A673 (cell line): ENCODE results near the gene RNU6-8. TPM values are rescaled to one million over a fixed set of nuclear protein-coding genes. Genes with fewer than 3 reads are reported as not detected.

Experiments used
- BruUV-seq: library from RNA; stranded (reverse); fragments of 400-500 nt; replicated peaks from 2 replicates; lab custom pipeline; 2021; lab: Mats Ljungman, UMichigan
- CTCF ChIA-PET: fragments of 300-600 bp; sonication (Branson Sonifier 250); formaldehyde crosslinking; loops from one replicate; lab custom pipeline; 2022; ENCODE audit warnings: antibody characterized with exemption; lab: Charles Lee
- POLR2A ChIA-PET: fragments of 300-600 bp; sonication (Branson Sonifier 250); formaldehyde crosslinking; loops from one replicate; lab custom pipeline; 2022; ENCODE audit warnings: antibody characterized with exemption; ENCODE audit not compliant: low non-redundant PET; lab: Charles Lee
- DNase-seq: peaks from one replicate; pipeline ENCODE4 v3.0.0-alpha.2; 2015; ENCODE audit warnings: low spot score
- H3K27ac ChIP-seq: fragments of 200-600 bp; sonication (generic); 2 replicates; pipeline ENCODE4 v1.5.1; 2016; ENCODE audit warnings: mixed run types, low read depth, mild to moderate bottlenecking, mixed read lengths, antibody characterized with exemption, low read length; ENCODE audit not compliant: poor library complexity, severe bottlenecking
- H3K27me3 ChIP-seq: fragments of 200-600 bp; sonication (generic); replicated peaks from 2 replicates; pipeline ENCODE4 v1.6.1; 2017; ENCODE audit warnings: mixed run types, low read depth, mild to moderate bottlenecking, mixed read lengths, antibody characterized with exemption, low read length; ENCODE audit not compliant: insufficient read depth, poor library complexity
- H3K36me3 ChIP-seq: fragments of 200-600 bp; sonication (generic); 2 replicates; pipeline ENCODE4 v1.6.1; 2016; ENCODE audit warnings: mixed run types, mild to moderate bottlenecking, mixed read lengths, antibody characterized with exemption, low read length; ENCODE audit not compliant: insufficient read depth, poor library complexity, severe bottlenecking
- H3K4me1 ChIP-seq: fragments of 200-600 bp; sonication (generic); 2 replicates; pipeline ENCODE4 v1.6.1; 2017; ENCODE audit warnings: mixed run types, mild to moderate bottlenecking, mixed read lengths, antibody characterized with exemption, low read length; ENCODE audit not compliant: insufficient read depth, poor library complexity, severe bottlenecking
- H3K4me3 ChIP-seq: fragments of 200-600 bp; sonication (generic); 2 replicates; pipeline ENCODE4 v1.5.1; 2016; ENCODE audit warnings: low read depth, mixed run types, mild to moderate bottlenecking, mixed read lengths, low read length; ENCODE audit not compliant: poor library complexity, severe bottlenecking
- H3K9me3 ChIP-seq: fragments of 200-600 bp; sonication (generic); 2 replicates; pipeline ENCODE4 v1.6.1; 2016; ENCODE audit warnings: mixed run types, low read depth, mild to moderate bottlenecking, mixed read lengths, antibody characterized with exemption, low read length; ENCODE audit not compliant: poor library complexity, severe bottlenecking
- CTCF ChIP-seq: fragments of 300-800, 200-600 bp; sonication (generic); conservative IDR thresholded peaks from 2 replicates; pipeline ENCODE4 v1.5.1; 2017; ENCODE audit warnings: low read depth, mild to moderate bottlenecking, antibody characterized with exemption, low read length, moderate library complexity, mixed read lengths
- EZH2 ChIP-seq: fragments of 200-600 bp; sonication (generic); IDR thresholded peaks from 2 replicates; pipeline ENCODE4 v1.6.1; 2017; ENCODE audit warnings: borderline replicate concordance, low read depth, mild to moderate bottlenecking, mixed read lengths, antibody characterized with exemption, low read length; ENCODE audit not compliant: poor library complexity, severe bottlenecking
- intact Hi-C: fragments of 100-400 bp; cut with micrococcal nuclease; formaldehyde crosslinking; loops from one replicate; pipeline ENCODE4 v1.10.0; 2022; ENCODE audit not compliant: unreplicated experiment
- total RNA-seq: library from RNA; stranded (reverse); gene quantifications from 2 replicates; pipeline ENCODE4 v1.2.3, GENCODE V29; 2021

Gene RNU6-8
- total RNA-seq, 1 experiment from 2014 or later: not detected

DNA sequence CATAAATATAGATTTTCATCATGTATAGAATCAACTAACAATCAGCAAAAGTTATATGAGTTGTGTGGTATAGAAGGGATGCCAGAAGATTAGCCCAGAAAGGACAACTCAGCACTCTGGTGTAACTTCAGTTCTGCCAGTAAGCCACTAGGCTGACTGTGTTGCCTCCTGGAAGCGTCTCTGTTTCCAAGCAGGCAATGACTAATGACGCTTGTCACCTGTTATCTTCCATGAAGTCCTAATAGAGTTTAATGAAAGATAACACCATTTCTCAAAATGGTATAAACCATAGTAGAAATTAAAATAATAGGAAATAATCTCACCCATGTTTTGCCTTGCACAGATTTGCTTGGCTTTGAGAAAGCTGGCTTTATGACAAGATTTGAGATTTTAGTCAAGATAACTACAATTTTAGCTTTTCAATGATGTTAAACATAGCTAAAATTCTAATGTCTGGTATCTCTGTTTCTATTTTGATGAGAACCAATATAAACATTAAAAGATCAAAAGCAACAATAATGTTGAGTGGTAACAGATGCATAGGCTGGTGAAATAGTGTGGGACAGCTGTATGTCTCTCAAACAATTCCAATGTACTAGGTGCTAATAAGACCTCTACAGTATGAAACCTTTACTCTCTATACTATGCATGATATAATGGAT lies 10.2 kb downstream of the RNU6-8 start:
- no peaks in the 10 kb centered on the region for H3K36me3 ChIP-seq
- no TSS peak for BruUV-seq
- intact Hi-C loops: no loop called here
- ChIA-PET CTCF (no interaction called here), POLR2A (no interaction called here)
- no peak overlapping the region for H3K4me3 ChIP-seq
- TF ChIP-seq CTCF (no peak), EZH2 (no peak)
- H3K4me1 ChIP-seq: no peaks in the 10 kb centered on the region
- no peaks in the 10 kb centered on the region for H3K9me3 ChIP-seq
- no peak overlapping the region for H3K27ac ChIP-seq
- DNase-seq: no peak
- no peaks in the 10 kb centered on the region for H3K27me3 ChIP-seq

- TF ChIP-seq CTCF (no peak), EZH2 (no peak)
- Histone ChIP-seq H3K27me3 (no peaks in the 10 kb centered on the region), H3K9me3 (no peaks in the 10 kb centered on the region), H3K4me1 (no peaks in the 10 kb centered on the region), H3K27ac (no peak overlapping the region), H3K4me3 (no peak overlapping the region), H3K36me3 (no peaks in the 10 kb centered on the region)
- ChIA-PET CTCF (no interaction called here), POLR2A (no interaction called here)
- no peak for DNase-seq
- intact Hi-C loops: no loop called here
- BruUV-seq: no TSS peak
Observed at GRCh38 chr14:32190673-32191072, 12.4 kb downstream of the RNU6-8 start.

DNA sequence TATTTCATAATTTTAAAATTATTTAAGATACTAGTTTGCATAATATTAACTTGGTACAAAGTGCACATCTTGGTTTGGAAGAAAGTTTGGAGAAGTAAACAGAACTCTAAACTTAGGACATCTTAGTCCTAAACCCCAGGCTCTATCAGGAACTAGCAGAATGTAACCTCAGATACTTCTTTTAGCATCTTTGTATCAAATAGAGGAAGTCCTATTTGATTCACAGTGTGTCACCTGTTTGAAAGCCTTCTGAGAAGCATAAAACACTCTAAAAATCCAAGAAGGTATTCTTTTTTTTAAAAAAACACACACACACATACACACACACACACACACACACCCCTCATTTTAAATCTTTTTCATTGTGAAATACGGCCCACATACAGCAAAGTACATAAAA lies 13.3 kb downstream of the RNU6-8 start:
- DNase-seq: no peak
- ChIA-PET POLR2A (no interaction called here), CTCF (no interaction called here)
- Histone ChIP-seq H3K4me3 (no peak overlapping the region), H3K36me3 (no peaks in the 10 kb centered on the region), H3K27ac (no peak overlapping the region), H3K9me3 (no peaks in the 10 kb centered on the region), H3K27me3 (no peaks in the 10 kb centered on the region), H3K4me1 (no peaks in the 10 kb centered on the region)
- no TSS peak for BruUV-seq
- intact Hi-C loops: no loop called here
- TF ChIP-seq CTCF: no peak
